BE2C (cell line): ENCODE results near the gene SSH3.

Experiments
- DNase-seq: peaks from one replicate; pipeline ENCODE4 v3.0.0-alpha.2; 2020
- H3K27me3 ChIP-seq: fragments of 250-450 bp; sonication (Bioruptor Pico); 2 replicates; pipeline ENCODE4 v1.5.1; 2020; ENCODE audit warnings: mild to moderate bottlenecking
- H3K36me3 ChIP-seq: fragments of 250-450 bp; sonication (Bioruptor Pico); 2 replicates; pipeline ENCODE4 v1.5.1; 2020; ENCODE audit warnings: mild to moderate bottlenecking
- H3K4me1 ChIP-seq: fragments of 250-450 bp; sonication (Bioruptor Pico); 2 replicates; pipeline ENCODE4 v1.5.1; 2020
- H3K4me3 ChIP-seq: 2 replicates; pipeline ENCODE4 v1.5.1; 2011; ENCODE audit warnings: low read depth, low read length
- H3K9me3 ChIP-seq: fragments of 250-450 bp; sonication (Bioruptor Pico); 2 replicates; pipeline ENCODE4 v1.5.1; 2020
- TF ChIP-seq, protein P1 (sequence below): IDR thresholded peaks from 2 replicates; pipeline ENCODE4 v1.5.1; 2012; ENCODE audit warnings: mild to moderate bottlenecking, low read depth, low read length

Gene SSH3

DNA sequence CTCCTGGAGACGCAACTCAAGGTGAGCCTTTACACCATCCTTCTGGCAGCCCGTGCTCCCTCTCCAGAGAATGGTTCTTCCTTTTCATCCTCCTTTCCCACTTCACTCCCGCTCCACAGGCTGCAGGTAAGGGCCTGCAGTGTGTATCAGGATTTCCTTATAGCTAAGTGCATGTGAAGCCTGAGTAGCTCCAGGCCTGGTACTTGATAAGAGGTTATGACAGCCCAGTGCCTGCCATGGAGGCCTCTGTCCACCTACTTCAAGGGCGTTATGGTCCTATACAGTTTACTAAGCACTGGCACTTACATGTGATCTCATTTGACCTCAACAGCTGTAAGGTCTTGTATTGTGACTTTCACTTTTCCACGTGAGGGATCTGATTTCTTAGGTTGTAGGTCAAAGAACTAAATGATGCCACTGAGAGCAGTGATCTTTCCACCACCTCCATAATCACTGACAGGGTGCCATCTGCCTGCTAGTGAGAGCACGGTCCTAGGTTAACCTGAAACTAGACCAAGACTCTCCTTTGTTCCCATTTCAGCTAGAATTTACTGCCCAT, 18.1 kb downstream of the SSH3 start:
- Histone ChIP-seq H3K36me3 (no peaks in the 10 kb centered on the region), H3K9me3 (no peaks in the 10 kb centered on the region), H3K27me3 (no peaks in the 10 kb centered on the region), H3K4me1 (no peaks in the 10 kb centered on the region), H3K4me3 (no peak overlapping the region)
- DNase-seq = no peak
- TF ChIP-seq, protein P1, sequence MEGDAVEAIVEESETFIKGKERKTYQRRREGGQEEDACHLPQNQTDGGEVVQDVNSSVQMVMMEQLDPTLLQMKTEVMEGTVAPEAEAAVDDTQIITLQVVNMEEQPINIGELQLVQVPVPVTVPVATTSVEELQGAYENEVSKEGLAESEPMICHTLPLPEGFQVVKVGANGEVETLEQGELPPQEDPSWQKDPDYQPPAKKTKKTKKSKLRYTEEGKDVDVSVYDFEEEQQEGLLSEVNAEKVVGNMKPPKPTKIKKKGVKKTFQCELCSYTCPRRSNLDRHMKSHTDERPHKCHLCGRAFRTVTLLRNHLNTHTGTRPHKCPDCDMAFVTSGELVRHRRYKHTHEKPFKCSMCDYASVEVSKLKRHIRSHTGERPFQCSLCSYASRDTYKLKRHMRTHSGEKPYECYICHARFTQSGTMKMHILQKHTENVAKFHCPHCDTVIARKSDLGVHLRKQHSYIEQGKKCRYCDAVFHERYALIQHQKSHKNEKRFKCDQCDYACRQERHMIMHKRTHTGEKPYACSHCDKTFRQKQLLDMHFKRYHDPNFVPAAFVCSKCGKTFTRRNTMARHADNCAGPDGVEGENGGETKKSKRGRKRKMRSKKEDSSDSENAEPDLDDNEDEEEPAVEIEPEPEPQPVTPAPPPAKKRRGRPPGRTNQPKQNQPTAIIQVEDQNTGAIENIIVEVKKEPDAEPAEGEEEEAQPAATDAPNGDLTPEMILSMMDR = no peak

DNA sequence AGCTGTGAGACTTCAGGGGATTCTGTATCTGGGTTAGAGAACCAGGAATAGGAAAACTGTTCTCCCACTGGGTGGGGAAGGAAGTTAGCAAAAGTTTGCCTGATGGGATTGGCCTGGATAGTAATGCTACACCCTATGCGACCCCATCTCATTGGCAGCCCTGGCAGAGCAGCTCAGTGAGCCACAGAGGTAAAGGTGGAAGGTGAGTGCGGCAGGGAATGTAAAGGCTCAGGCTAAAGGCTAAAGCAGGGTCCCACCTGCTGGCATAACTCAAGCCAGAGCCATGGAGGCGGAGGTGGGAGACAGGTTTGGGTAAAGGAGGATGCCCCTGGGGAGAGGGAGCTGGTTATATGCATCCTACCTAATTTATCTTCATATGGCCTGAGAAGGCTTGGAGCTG, 18.7 kb downstream of the SSH3 start:
- no peaks in the 10 kb centered on the region for H3K4me1 ChIP-seq
- no peaks in the 10 kb centered on the region for H3K9me3 ChIP-seq
- no peaks in the 10 kb centered on the region for H3K27me3 ChIP-seq
- no peak for DNase-seq
- H3K4me3 ChIP-seq = no peak overlapping the region
- TF ChIP-seq, protein P1 = no peak
- no peaks in the 10 kb centered on the region for H3K36me3 ChIP-seq

DNA sequence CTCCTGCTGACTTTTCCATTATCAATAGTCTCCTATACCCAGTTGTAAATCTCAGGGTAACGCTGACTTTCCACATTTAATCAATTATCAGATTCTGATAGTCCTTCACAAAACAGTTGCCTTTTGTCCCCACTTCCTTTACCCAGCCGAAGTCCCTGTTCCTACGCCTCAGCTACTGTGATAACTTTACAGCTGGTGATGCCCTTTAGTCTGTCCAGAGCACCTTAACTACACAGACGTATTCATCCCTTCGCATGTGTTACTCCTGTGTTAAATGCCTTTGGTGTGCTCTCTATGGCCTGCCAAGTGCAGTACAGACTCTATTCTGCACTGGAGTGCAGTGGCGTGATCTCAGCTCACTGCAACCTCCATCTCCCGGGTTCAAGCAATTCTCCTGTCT, 20.2 kb downstream of the SSH3 start:
- TF ChIP-seq, protein P1 = no peak
- H3K27me3 ChIP-seq = no peaks in the 10 kb centered on the region
- no peak overlapping the region for H3K4me3 ChIP-seq
- H3K9me3 ChIP-seq = no peaks in the 10 kb centered on the region
- no peak for DNase-seq
- no peaks in the 10 kb centered on the region for H3K4me1 ChIP-seq
- no peaks in the 10 kb centered on the region for H3K36me3 ChIP-seq

DNA sequence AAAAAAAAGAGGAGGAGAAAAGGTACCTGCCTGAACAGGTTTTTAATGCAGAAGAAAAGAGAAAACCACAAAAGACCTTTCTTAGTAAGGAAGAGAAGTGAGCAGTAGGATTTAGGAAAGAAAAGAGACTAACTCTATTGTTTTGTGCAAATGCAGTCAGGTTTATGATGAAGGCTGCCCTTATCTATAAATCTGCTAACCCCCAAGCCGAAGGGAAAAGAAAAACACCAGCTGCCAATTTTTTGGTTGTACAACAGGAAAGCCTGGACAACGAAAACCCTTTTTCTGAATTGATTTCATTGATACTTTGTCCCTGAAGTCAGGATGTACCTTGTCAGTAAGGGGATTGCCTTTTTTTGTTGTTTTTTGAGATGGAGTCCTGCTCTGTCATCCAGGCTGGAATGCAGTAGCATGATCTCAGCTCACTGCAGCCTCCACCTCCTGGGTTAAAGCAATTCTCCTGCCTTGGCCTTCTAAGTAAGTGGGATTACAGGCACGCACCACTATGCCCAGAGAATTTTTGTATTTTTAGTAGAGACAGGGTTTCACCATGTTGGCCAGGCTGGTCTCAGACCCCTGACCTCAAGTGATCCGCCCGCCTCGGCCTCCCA, 28.9 kb downstream of the SSH3 start:
- H3K4me1 ChIP-seq = peaks cover 3% of the 10 kb centered on the region; the same call in 1 of the 2 replicates
- no peaks in the 10 kb centered on the region for H3K36me3 ChIP-seq
- no peak overlapping the region for H3K4me3 ChIP-seq
- DNase-seq = no peak
- no peaks in the 10 kb centered on the region; the same call in 1 of the 2 replicates for H3K9me3 ChIP-seq
- TF ChIP-seq, protein P1 = no peak
- H3K27me3 ChIP-seq = no peaks in the 10 kb centered on the region

DNA sequence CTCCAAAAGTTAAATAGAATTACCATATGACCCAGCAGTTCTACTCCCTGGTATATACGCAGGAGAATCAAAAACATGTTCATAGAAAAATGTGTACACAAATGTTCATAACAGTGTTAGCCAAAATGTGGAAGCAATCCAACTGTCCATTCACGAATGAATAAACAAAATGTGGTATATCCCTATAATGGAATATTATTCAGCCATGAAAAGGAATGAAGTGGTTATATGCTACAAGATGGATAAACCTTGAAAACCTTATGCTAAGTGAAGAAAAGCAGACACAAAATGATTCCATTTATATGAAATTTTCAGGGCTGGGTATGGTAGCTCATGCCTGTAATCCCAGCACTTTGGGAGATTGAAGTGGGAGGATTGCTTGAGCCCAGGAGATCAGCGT, 33.9 kb downstream of the SSH3 start:
- H3K27me3 ChIP-seq = no peaks in the 10 kb centered on the region
- TF ChIP-seq, protein P1 = no peak
- H3K4me1 ChIP-seq = peaks cover under 1% of the 10 kb centered on the region; the same call in 1 of the 2 replicates

DNA sequence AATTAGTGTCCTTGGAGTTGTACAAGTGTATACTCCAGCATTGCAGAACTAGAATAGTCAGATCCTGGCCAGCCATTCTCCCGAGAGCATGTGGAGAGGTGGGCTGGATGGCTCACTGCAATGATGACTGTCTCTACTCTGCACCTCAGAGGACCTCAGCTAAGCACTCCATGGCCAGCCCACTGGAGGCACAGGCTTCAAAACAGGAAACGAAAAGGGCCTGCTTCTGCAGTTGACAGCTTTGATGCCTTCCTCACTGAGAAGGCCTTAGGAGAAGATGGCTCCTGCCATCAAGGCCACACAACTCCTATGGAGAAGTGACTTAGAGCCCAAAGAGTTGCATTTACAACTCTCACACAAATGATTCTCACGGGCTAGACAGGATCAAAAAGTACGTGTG, 40.9 kb downstream of the SSH3 start:
- Histone ChIP-seq H3K4me1 (peaks cover 3% of the 10 kb centered on the region; the same call in 1 of the 2 replicates), H3K4me3 (no peak overlapping the region), H3K36me3 (no peaks in the 10 kb centered on the region), H3K9me3 (no peaks in the 10 kb centered on the region), H3K27me3 (no peaks in the 10 kb centered on the region)
- TF ChIP-seq, protein P1 = no peak
- DNase-seq = no peak

More for the DNA sequence above, 33.9 kb downstream of the SSH3 start:
- Histone ChIP-seq H3K4me3 (no peak overlapping the region), H3K9me3 (no peaks in the 10 kb centered on the region; the same call in 1 of the 2 replicates), H3K36me3 (no peaks in the 10 kb centered on the region)
- no peak for DNase-seq
